H1 (cell line): ENCODE data around the gene EN1. TPM values are rescaled to one million over a fixed set of nuclear protein-coding genes. Genes with fewer than 3 reads are reported as not detected.

ENCODE experiments used
- CBX5 ChIP-seq: fragments of 300-800, 300-1000 bp; sonication (generic); IDR thresholded peaks from 2 replicates; pipeline ENCODE4 v1.7.1; 2016; ENCODE audit warnings: antibody characterized with exemption, low read length, low read depth
- CHD7 ChIP-seq: fragments of 300-600 bp; sonication (generic); IDR thresholded peaks from 2 replicates; pipeline ENCODE4 v1.7.1; 2012; ENCODE audit warnings: low read length, moderate library complexity, mild to moderate bottlenecking, inconsistent platforms; ENCODE audit not compliant: insufficient replicate concordance
- E2F6 ChIP-seq: IDR thresholded peaks from 2 replicates; pipeline ENCODE4 v1.6.1; 2012; ENCODE audit warnings: inconsistent platforms
- JUND ChIP-seq: IDR thresholded peaks from 2 replicates; pipeline ENCODE4 v1.6.1; 2011; ENCODE audit warnings: mild to moderate bottlenecking, improper control_type of control experiment, low read length
- MAX ChIP-seq: IDR thresholded peaks from 2 replicates; pipeline ENCODE4 v1.6.1; 2012; ENCODE audit warnings: inconsistent platforms
- NANOG ChIP-seq: IDR thresholded peaks from 2 replicates; pipeline ENCODE4 v1.6.1; 2011; ENCODE audit warnings: low read length, low read depth, mild to moderate bottlenecking, inconsistent platforms; ENCODE audit not compliant: insufficient read depth, poor library complexity, severe bottlenecking
- NRF1 ChIP-seq: IDR thresholded peaks from 2 replicates; pipeline ENCODE4 v1.6.1; 2011; ENCODE audit warnings: mild to moderate bottlenecking, low read depth, low read length, improper control_type of control experiment
- polyA plus RNA-seq, 7 experiments: library from polyadenylated mRNA; depleted of rRNA in 3 of 7; stranded (reverse) in 5 of 7; unstranded in 2 of 7; fragments of >200 nt in 5 of 7; fragments of 200-250 nt in 2 of 7; gene quantifications; 1 replicate in 5 of 7; 2 replicates in 1 of 7; 4 replicates in 1 of 7; pipeline versions ENCODE4 v1.2.1 to v1.2.3, GENCODE V29; 2011 to 2013; ENCODE audit warnings: missing spikeins in 2 of 7, mixed read lengths in 2 of 7
- total RNA-seq: library from RNA; stranded (reverse); fragmentation: NEBNext Ultra II Directional; extraction: Animal tissue kit (Norgen Biotek cat#: 25700); gene quantifications from 2 replicates; pipeline ENCODE4 v1.2.1, GENCODE V29; 2021

EN1 gene
- total and polyA plus RNA-seq, 2 of the 8 experiments (the other 6 are each of a cell fraction or from before 2014, with no cell fraction given): not detected

- no peak for TF ChIP-seq CHD7
- no peak for TF ChIP-seq JUND
- no peak for TF ChIP-seq E2F6
- no peak for TF ChIP-seq NANOG
- no peak for TF ChIP-seq MAX
- TF ChIP-seq NRF1: no peak
- no peak for TF ChIP-seq CBX5
These were observed 31.7 kb downstream of the EN1 start (continued) for GRCh38 chr2:118815731-118816130.
